ENCODE data around the gene DPYSL4.

DPYSL4 gene

DNA sequence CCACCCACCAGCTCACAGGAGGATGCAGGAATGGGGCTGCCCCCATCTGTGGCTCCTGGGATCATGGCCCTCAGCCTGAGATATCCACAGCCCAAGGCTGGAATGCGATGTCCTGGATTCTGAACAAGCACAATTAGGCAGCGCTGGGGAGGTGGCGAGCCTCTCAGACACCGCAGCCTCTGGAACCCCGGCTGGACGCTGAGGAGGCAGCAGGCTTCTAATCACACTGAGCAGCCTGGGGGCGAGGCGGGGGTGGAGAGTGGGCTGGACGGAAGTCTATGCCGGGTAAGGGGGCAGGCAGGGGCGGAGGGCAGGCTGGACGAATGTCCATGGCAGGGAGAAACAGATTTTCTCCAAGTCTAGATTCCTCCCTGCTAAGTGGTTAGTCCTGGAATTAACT is 56.4 kb downstream of the DPYSL4 start:
- no peak for DNase-seq (ENCODE audit: low read depth)

DNA sequence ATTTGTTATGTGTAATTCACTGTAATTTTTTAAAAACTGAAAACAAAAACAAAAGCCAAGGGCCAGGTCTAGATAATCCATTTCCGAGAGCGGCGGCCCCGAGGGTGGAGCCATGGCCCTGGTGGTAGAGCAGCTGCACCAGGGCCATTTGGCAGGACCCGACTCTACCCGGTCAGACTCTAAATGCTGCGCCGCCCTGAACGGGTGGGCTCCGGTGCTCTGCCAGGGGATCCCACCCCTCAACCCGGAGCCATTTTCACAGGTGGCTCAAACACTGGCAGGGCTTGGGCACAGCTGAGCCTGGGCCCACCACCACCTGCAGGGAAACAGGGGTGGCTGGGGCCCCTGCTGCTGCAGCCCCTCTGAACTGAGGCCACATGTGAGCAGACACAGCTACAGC is 56.9 kb downstream of the DPYSL4 start:
- DNase-seq (ENCODE audit: low read depth), result no peak

- no peak for DNase-seq (ENCODE audit: low read depth)
These were observed 58.3 kb downstream of the DPYSL4 start for GRCh38 chr10:132245056-132245455.

DNA sequence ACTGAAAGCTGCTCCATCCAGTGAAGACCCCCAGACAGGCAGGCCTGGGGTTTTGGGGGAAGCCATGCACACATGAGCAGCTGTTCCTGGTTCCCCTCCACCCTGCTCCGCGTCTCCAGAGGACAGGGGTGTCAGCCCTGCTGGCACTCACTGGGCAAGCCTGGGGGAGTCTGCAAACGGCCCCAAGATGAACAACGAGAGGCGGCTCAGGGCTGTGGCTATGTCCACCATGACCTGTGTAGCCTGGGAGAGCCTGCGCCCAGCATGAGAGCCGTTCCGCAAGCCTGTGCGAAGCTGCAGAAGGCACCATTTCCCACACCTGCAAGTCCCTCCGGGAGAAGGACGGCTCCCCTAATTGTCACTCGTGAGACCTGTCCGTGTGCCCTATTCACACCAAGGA is 59.5 kb downstream of the DPYSL4 start:
- DNase-seq (ENCODE audit: low read depth), result no peak

DNA sequence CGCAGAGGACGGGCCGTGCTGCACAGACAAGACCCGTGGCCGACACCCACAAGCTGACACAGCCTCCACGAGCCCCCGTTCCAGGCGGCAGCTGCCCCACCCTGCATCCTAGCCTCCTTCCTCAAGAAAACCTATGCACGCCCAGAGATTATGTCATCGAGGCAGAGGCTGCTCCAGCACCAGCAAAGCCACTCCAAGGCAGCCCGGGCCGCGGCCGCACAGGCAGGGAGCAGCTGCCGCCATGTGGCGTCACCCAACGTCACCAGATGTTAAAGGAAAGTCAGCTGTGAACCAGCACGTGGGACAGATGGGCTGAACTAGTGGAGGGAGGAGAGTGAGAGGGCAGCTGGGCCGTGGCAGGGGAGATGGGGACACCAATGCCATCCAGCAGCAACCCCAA is 61.2 kb downstream of the DPYSL4 start:
- no peak for DNase-seq (ENCODE audit: low read depth)

- DNase-seq (ENCODE audit: low read depth), result no peak
These were observed 61.9 kb downstream of the DPYSL4 start for GRCh38 chr10:132248455-132249225.

DNA sequence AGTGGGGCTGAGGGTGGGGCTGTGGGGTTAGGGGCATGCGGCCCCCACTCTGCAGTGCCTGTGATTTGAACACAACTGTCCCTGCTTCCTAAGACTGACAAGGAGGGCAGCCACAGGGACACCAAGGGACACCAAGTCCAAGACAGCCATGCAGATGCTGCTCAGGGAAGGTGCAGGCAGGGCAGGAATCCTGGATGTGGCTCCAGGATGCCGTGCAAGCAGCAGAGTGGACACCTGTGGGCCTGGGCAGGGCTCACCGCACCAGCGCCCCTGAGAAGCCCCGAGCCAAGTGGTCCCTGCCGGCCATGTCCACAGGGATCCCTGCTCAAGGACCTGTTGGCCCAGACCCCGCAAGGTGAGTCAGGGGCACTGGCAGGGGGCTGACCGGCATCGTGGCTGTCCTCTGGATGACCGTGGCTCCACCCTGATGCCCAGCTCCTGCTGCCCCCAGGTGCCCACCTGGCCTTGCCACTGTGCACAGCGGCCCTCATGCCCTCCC is 62.5 kb downstream of the DPYSL4 start:
- no peak for DNase-seq (ENCODE audit: low read depth)

DNA sequence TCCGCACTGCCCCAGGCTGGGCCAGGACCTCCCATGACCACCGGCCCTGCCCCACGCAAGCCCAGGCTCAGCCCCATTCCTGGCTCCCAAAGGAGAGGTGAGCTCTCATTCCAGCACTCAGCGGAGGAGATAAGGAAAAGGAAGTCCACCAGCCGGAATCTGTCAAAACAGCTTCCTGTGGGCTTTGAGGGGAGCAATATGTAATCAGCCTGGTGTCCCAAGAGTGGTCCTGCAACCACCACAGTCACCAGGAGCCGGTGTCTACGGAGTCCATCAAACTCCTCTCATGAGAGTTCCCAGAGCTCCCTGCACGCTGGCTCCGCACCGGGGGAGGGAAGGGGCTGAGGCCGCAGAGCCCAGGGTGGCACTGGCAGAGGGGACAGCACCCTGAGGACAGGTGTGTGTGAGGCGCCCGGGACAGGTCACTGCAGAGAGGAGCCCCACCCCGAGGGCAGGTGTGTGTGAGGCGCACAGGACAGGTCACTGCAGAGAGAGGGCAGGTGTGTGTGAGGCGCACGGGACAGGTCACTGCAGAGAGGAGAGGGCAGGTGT is 63.2 kb downstream of the DPYSL4 start:
- DNase-seq (ENCODE audit: low read depth), result no peak

DNA sequence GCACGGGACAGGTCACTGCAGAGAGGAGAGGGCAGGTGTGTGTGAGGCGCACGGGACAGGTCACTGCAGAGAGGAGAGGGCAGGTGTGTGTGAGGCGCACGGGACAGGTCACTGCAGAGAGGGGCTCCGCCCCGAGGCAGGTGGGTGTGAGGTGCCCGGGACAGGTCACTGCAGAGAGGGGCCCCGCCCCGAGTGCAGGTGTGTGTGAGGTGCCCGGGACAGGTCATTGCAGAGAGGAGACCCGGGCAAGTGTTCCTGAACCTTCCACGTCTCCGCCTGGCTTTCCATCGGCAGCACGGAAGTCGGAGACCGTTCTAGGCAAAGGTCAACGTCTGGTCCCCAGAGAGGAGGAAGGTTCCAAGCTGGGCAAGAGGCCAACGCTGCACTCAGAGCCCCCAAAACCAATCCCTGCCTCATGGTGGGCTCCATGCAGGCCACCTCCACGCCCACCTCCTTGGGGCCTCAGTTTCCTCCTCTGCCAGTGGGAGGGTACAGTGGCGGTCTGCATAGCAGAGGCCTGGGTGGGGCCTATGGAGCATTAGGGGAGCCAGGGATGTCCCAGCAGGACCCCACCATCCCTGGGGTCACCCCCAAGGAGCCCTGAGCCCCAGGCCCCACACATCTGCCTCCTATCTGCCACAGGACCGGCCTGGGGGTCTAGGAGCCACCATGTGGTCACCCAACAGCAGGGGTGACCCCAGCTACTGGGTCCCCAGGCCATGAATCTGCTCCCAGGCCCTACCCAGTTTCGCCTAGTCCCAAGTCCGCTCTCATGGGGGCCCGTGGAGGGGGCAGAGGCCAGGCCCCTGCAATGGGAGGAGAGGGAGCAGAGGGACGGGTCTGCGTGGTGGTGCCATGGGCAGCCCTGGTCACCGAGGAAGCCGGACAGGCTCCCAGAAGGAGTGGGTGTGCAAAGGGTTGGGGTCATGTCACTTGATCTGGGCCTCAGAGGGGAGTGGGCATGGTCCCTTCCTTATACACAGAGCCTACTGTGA is 64.0 kb downstream of the DPYSL4 start:
- no peak for DNase-seq (ENCODE audit: low read depth)

DNA sequence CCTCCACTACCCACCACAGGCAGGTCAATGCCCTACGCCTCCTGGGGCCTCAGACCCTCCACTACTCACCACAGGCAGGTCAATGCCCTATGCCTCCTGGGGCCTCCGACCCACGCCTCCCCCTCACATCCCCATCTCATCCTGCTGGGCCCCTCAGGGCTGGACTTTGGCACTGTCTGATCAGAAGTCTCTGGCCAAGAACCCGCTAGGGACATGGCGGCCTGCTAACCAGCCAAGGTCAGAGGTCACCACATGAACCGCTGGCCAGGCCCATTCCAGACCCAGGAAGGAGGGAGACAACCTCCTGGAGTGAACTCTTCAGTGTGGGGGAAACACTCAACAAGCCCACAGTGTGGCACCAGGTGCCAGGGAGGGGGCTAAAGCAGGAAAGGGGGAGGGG is 65.2 kb downstream of the DPYSL4 start:
- no peak for DNase-seq (ENCODE audit: low read depth)

DNA sequence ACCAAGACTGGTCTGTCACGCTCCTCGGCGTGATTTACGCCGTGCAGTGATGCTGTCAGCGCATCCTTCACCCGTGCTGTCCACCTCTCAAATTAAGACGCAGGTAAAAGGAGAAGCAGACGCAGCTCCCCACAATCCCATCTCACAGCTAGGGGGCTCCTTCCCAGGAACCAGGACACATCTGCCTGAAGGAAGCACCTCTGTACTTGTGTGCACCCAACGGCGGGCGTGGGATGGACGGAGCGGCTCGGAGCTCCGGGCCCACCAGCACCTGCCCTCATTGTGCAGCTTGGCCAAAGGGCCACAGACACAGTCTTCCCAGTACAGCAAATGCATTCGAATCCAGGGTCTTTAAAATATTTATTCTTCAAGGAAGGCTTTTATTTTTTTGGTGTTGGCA is 65.7 kb downstream of the DPYSL4 start:
- DNase-seq (ENCODE audit: low read depth), result no peak

GRCh38 chr10:132253092-132253687 is 66.4 kb downstream of the DPYSL4 start:
- no peak for DNase-seq (ENCODE audit: low read depth)

DNA sequence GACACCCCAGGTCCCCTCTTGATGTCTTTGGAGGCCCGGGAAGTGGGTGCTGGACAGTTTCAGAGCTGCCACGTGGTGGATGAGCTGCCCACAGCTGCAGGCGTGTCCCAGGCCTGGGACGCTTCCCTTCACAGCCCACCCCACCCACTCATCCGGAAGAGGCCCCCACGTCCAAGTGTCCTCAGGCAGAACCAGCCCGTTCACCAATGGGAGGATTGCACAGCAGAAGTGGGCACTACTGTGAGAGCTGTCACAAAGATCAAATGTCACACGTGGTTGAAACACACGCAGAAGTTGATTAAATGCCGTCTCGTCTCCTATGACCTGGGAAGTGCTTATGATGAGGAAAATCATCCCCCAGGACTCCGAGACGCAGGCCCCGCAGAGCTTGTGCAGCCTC is 68.1 kb downstream of the DPYSL4 start:
- no peak for DNase-seq (ENCODE audit: low read depth)

Measured in non-pigmented ciliary epithelial cell (primary cell).